Activated T-cell treated with anti-CD3 and anti-CD28 coated beads for 48 hours (primary cell): ENCODE data around the gene ATAD3C.
A peak's percentile ranks its signal among the peaks of the same experiment; 100 is the strongest.
"Not testable (repeated sequence)": the region's sequence is repeated elsewhere in the genome, so short reads cannot be mapped to it uniquely, and the experiment has no call there.

Source experiments
- DNase-seq: peaks from one replicate; pipeline ENCODE4 v3.0.0-alpha.2; 2020; ENCODE audit warnings: low read depth

ATAD3C gene, protein sequence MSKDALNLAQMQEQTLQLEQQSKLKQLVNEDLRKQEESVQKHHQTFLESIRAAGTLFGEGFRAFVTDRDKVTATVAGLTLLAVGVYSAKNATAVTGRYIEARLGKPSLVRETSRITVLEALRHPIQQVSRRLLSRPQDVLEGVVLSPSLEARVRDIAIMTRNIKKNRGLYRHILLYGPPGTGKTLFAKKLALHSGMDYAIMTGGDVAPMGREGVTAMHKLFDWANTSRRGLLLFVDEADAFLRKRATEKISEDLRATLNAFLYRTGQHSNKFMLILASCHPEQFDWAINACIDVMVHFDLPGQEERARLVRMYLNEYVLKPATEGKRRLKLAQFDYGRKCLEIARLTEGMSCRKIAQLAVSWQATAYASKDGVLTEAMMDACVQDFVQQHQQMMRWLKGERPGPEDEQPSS

GRCh38 chr1:1449099-1449739 is at the start of gene ATAD3C:
Gene ATAD3C, plus strand, starts transcription at chr1:1449689. Its CDS starts 995 bp downstream, at chr1:1450684.
- DNase-seq: no peak

DNA sequence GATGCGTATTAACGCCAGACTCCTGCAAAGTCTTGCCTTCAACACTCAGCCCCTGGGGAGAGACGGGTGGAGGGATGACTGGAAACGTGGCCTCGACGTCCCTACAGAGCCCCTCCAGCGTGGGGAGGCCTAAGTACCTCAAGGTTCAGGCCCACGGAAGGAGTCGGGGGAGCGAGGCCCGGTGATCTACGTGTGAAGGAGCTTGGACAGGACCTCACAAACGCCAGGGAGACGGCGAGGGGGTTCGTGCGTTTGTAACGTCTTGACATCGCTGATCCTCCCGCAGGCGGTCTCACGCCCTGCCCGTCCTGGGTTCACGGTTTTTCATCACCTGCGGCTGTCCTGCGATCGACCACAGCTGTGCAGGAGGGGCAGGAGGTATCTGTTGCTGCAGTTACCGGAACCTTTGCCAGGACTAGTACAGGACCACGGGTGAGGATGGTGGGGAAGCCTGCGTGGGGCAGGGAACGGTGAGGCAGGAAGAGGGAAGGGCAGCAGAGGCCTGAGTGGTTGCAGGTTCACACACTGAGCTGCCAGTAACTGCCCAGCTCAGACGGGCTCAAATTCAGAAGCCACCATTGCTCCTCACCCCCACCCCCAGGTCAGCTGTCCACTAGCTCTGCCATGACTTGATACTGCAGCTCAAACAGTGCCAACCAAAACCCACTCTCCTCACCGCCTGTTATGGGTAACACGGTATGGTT is 49.5 kb upstream of the ATAD3C start:
- no peak for DNase-seq

GRCh38 chr1:1400576-1401456 is 48.7 kb upstream of the ATAD3C start:
- no peak for DNase-seq

- no peak for DNase-seq
Observed at GRCh38 chr1:1401457-1402010, 48.0 kb upstream of the ATAD3C start.

DNA sequence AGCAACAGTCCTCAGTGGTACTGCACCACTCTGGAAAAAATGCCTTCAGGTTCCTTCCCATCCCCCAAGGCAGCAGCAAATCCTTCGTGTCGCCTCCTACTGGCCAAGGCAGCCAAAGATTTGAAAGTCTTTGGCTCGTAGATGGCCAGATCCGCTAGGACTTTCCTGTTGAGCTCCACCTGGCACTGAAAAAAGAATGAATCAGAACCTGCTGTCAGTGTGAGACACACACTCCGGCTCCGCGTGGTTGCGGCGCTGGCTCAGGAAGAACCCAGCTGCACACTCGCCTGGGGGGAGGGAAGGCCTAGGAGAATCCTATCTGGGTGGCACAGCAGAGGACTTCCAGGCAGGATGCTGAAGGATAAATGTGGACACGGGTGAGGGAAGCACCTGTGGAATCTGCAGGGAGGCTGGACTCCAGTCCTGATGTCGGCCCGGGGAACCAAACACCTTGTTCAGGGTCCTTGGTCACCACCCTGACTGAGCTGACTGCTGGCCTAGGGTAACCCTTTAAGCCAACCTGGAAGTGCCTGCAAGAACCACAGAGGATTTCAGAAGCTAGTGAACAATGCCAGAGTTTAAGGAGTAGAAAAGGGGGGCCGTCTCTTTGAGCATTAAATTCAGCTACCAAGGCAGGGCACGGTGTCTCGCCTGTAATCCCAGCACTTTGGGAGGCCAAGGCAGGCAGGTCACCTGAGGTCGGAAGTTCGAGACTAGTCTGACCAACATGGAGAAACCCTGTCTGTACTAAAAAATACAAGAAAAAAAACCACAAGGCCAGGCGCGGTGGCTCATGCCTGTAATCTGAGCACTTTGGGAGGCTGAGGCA is 47.2 kb upstream of the ATAD3C start:
- DNase-seq: peak; percentile 49

GRCh38 chr1:1402901-1403392 is 46.5 kb upstream of the ATAD3C start:
- DNase-seq: not testable (repeated sequence)

- no peak for DNase-seq
Observed at GRCh38 chr1:1403653-1404052, 45.8 kb upstream of the ATAD3C start.

DNA sequence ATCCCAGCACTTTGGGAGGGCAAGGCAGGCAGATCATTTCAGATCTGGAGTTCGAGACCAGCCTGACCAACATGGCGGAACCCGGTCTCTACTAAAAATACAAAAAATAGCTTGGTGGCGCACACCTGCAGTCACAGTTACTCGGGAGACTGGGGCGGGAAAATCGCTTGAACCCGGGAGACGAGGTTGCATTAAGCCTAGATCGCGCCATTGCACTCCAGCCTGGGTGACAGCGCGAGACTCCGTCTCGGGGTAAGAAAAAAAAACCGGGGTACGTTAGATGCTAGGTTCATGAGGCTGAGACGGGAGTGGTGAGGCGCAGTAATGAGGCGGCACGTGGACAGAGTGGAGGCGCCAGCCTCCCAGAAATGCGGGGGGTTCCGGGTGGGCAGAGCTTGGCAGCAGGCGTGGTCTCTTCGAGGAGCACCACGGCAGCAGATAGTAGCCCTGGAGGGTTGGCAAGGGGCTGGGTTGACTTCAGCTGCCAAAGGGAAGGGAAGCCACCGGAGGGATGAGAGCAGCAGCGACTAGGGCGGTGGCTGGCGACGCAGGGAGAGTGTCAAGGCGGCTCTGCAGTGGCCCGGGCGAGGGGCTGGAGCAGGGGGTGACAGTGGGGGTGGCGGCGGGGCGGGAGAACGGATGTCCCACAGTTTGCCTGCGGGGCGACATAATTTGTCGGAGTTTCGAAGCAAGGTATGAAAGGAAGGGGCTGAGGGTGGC is 43.2 kb upstream of the ATAD3C start:
- no peak for DNase-seq

DNA sequence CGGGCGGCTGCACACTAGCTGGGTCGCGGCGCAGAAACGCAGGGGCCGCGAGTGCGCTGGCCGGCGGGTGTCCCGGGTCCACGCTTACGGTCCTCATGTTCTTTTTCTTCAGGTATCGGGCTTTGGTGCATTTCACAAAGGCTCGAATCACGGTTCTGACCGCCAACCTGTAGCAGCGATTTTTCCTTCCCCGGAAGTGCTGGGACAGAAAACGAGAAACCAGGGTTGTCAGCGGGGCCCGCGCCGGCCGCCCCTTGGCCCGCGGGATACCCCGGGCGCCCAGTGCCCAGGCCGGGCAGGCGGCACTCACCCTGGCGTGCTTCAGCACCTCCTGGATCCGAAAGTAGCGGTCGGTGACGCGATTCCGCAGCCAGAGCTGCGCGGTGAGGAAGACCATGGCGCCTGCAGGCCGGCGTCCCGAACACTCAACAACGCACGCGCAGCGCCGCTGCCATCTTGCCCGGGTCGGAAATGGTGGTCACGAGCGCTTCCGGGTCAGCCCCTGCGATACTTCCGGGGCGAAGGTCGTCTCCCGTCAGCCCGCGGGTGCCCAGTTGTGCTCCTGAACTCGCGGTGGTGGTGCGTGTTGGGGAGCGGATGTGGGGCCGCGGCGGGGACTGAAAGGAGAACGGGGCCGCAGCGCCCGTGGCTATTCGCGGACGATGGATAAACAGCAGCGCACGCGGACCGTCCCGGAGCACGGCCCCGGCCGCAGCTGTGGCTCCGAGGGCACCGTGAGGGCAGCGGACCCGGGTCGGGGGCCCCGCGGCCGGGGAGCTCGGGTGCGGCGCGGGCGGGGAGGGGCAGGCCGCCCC is 42.5 kb upstream of the ATAD3C start, which contains the start of gene MRPL20:
MRPL20 (minus strand) TSS at position 473 of the 815 bp plus-strand sequence; CDS start at position 397, 76 bp downstream.
- peak; percentile 95 for DNase-seq

DNA sequence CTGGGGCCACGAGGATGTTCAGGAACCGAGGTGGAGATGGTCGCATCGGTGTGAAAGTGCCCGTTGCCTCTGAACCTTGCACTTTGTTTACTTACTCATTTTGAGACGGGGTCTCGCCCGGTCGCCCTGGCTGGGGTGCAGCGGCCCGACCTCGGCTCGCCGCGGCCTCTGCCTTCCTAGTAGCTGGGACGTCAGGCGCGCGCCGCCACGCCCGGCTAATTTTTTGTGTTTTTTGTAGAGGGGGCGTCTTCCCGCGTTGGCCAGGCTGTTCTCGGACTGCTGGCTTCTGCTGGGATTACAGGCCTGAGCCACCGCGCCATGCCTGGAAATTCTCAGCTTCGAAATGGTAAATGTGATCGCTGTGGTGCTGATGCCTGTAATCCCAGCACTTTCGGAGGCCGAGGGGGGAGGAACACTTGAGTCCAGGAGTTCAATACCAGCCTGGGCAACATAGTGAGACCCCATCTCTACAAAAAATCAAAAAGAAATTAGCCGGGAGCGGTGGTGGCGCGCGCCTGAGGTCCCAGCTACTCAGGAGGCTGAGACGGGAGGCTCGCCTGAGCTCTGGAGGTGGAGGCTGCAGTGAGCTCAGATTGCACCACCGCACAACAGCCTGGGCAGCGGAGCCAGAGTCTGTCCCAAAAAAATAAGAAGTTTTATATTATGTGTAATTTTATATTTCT is 41.7 kb upstream of the ATAD3C start:
- DNase-seq: no peak

GRCh38 chr1:1410238-1410637 is 39.3 kb upstream of the ATAD3C start:
- not testable (repeated sequence) for DNase-seq

DNA sequence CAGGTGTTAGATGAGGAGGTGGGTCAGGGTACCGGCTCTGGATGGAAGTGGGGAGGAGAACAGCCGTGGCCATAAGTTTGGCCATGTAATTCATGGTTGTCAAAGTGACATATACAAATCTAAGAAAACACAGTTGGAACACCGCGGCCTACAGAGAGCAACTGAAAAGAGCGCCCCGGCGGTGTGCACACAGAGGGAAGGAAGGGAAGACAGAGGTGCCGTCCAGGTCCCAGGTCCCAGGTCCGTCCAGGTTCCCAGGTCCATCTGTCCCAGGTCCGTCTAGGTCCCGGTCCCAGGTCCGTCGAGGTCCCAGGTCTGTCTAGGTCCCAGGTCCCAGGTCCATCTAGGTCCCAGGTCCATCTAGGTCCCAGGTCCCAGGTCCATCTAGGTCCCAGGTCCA is 37.9 kb upstream of the ATAD3C start:
- DNase-seq: no peak

GRCh38 chr1:1412311-1412902 is 37.1 kb upstream of the ATAD3C start:
- not testable (repeated sequence) for DNase-seq

DNA sequence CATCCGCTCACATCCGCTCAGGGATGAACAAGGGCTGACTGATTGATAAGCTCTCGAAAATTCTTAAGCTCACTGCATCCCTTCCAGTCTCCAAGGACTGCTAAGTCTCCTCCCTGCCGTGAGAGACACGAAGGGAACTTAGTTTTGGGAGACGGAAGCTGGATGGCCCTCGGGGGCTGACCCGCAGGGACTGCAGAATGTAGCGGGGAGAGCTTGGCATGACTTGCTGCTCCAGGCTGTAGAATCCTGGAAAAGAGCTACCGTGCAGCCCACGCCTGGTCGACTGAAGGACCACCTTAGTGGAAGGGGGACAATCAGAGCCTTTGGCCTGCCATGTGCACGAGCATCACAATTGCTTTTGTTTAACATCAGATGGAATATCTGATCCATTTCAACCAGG is 33.7 kb upstream of the ATAD3C start:
- DNase-seq: no peak

DNA sequence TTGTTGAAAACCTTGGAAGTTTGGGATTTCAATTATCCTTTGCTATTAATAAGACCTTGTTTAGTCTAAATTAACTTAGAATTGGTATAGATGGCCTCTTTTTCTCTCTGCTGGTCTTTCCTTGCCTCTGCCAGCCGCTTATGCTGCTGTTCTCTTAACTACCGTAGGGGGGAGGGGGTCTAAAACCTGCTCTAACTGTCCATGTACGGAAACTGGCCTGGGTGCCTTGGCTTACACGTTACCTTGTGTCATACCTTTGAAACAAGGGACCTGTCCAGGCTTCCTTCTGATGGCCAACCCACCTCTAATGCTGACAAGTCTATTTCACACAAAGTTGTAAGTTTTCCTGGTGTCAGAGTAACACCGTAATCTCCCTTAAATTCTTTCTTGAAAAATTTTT is 32.1 kb upstream of the ATAD3C start:
- not testable (repeated sequence) for DNase-seq

GRCh38 chr1:1417825-1418463 is 31.5 kb upstream of the ATAD3C start:
- not testable (repeated sequence) for DNase-seq
